ENCODE measurements around the gene USP19. TPM values are rescaled to one million over a fixed set of nuclear protein-coding genes. Genes with fewer than 3 reads are reported as not detected.

Gene USP19
- total and polyA plus RNA-seq, 10 donors: 14.1 to 108 (median 62.2) TPM

- Histone ChIP-seq H3K27ac (peak within 1 kb of the TSS; percentile 86 to 99 (median 98)), H3K36me3 (peaks cover 3 to 67% (median 19%) of the 10 kb centered on the region in 6 donors), H3K4me1 (peaks cover 39 to 54% (median 49%) of the 10 kb centered on the region in 6 donors), H3K9me3 (no peaks in the 10 kb centered on the region), H3K4me3 (peak within 1 kb of the TSS; percentile 76 to 100 (median 99)), H3K27me3 (replicated peaks in 1 of 7) (no peaks in the 10 kb centered on the region)
- intact Hi-C loops (cut with DNase I; ENCODE audit: low total_unique reads): no loop called here
- DNase-seq: peak; percentile 98
- peak in 10 of 11 experiments; percentile 13 to 61 (median 54) for TF ChIP-seq CTCF (IDR thresholded peaks at IDR 0.05 in 8 of 11, conservative IDR thresholded peaks at IDR 0.05 in 3 of 11)
- peak; percentile 91 to 93 (median 91) for TF ChIP-seq POLR2AphosphoS5 (IDR thresholded peaks at IDR 0.05)
- peak in 1 of 3 donors; percentile 38 for TF ChIP-seq POLR2A (IDR thresholded peaks at IDR 0.05)
- WGBS, 5 donors: 0 to 1% (median 1%) methylated on average over 39 to 65 of the region's 65 CpGs
These were observed 26.5 kb downstream of the USP19 start, which contains the start of gene QRICH1 for GRCh38 chr3:49093853-49094767. TSS of gene QRICH1 (minus strand) at chr3:49094071. CDS start at chr3:49077017, 17,054 bp downstream.

- Histone ChIP-seq H3K27me3 (replicated peaks in 1 of 7) (no peaks in the 10 kb centered on the region), H3K9me3 (no peaks in the 10 kb centered on the region), H3K4me3 (peak overlapping the region; percentile 76 to 100 (median 99)), H3K36me3 (peaks cover 3 to 67% (median 10%) of the 10 kb centered on the region in 6 donors), H3K4me1 (peaks cover 45 to 64% (median 57%) of the 10 kb centered on the region in 6 donors), H3K27ac (peak overlapping the region; percentile 86 to 99 (median 98))
- intact Hi-C loops (cut with DNase I; ENCODE audit: low total_unique reads): no loop called here
- 0 to 1% (median 0%) methylated on average over 18 to 86 of the region's 86 CpGs for WGBS, 5 donors
- no peak for TF ChIP-seq POLR2A (IDR thresholded peaks at IDR 0.05)
- TF ChIP-seq CTCF (IDR thresholded peaks at IDR 0.05 in 8 of 11, conservative IDR thresholded peaks at IDR 0.05 in 3 of 11): no peak
- peak; percentile 4 to 24 (median 7) for TF ChIP-seq POLR2AphosphoS5 (IDR thresholded peaks at IDR 0.05)
- peak; percentile 95 for DNase-seq
These were observed 27.4 kb downstream of the USP19 start for GRCh38 chr3:49092938-49093852.

- Histone ChIP-seq H3K9me3 (no peaks in the 10 kb centered on the region), H3K4me3 (no peak overlapping the region), H3K36me3 (peaks cover 0 to 77% (median 26%) of the 10 kb centered on the region in 6 donors), H3K4me1 (peaks cover 0 to 72% (median 11%) of the 10 kb centered on the region in 6 donors), H3K27me3 (replicated peaks in 1 of 7) (no peaks in the 10 kb centered on the region), H3K27ac (no peak overlapping the region)
- intact Hi-C loops (cut with DNase I; ENCODE audit: low total_unique reads): no loop called here
- TF ChIP-seq POLR2AphosphoS5 (IDR thresholded peaks at IDR 0.05) (no peak), POLR2A (IDR thresholded peaks at IDR 0.05) (no peak), CTCF (IDR thresholded peaks at IDR 0.05 in 8 of 11, conservative IDR thresholded peaks at IDR 0.05 in 3 of 11) (no peak)
- 91 to 97% (median 95%) methylated on average over 8 of the region's 8 CpGs for WGBS, 5 donors
- DNase-seq: no peak
These were observed 39.2 kb downstream of the USP19 start for GRCh38 chr3:49081429-49081828.
